HEK293T (cell line): Measurements from ENCODE around the gene KCNQ1.

ENCODE experiments used
- CTCF ChIA-PET: fragments of 350-600 bp; formaldehyde crosslinking; extraction: SDS; loops from one replicate; lab custom pipeline; 2021; ENCODE audit warnings: antibody characterized with exemption, inconsistent platforms; lab: Yijun Ruan, JAX
- POLR2A ChIA-PET: fragments of 350-600 bp; formaldehyde crosslinking; extraction: SDS; loops from one replicate; lab custom pipeline; 2020; ENCODE audit warnings: antibody characterized with exemption, inconsistent platforms; lab: Yijun Ruan, JAX
- DNase-seq: peaks from one replicate; pipeline ENCODE4 v3.0.0; 2012; ENCODE audit warnings: mixed read lengths; ENCODE audit errors: extremely low spot score
- ARNT ChIP-seq: fragments of 450-650 bp; IDR thresholded peaks from 2 replicates; pipeline ENCODE4 v1.6.1; 2017; ENCODE audit warnings: mild to moderate bottlenecking
- BHLHE40 ChIP-seq: fragments of 450-650 bp; IDR thresholded peaks from 2 replicates; pipeline ENCODE4 v1.6.1; 2016; ENCODE audit warnings: mild to moderate bottlenecking, moderate library complexity, borderline replicate concordance
- CTBP1 ChIP-seq: fragments of 450-650 bp; IDR thresholded peaks from 2 replicates; pipeline ENCODE4 v1.6.1; 2016; ENCODE audit warnings: borderline replicate concordance
- ELF4 ChIP-seq: fragments of 450-650 bp; IDR thresholded peaks from 2 replicates; pipeline ENCODE4 v1.6.1; 2017; ENCODE audit warnings: antibody characterized with exemption
- FOXA1 ChIP-seq: fragments of 450-650 bp; IDR thresholded peaks from 2 replicates; pipeline ENCODE4 v1.6.1; 2016; ENCODE audit warnings: mild to moderate bottlenecking
- FOXK2 ChIP-seq: fragments of 450-650 bp; IDR thresholded peaks from 2 replicates; pipeline ENCODE4 v1.6.1; 2016; ENCODE audit warnings: mild to moderate bottlenecking
- FOXM1 ChIP-seq: fragments of 450-650 bp; IDR thresholded peaks from 2 replicates; pipeline ENCODE4 v1.6.1; 2017; ENCODE audit warnings: mild to moderate bottlenecking, borderline replicate concordance
- HDGF ChIP-seq: fragments of 450-650 bp; IDR thresholded peaks from 2 replicates; pipeline ENCODE4 v1.6.1; 2017; ENCODE audit warnings: antibody characterized with exemption, borderline replicate concordance
- L3MBTL2 ChIP-seq: fragments of 450-650 bp; conservative IDR thresholded peaks from 2 replicates; pipeline ENCODE4 v1.6.1; 2016; ENCODE audit warnings: mild to moderate bottlenecking
- LEF1 ChIP-seq: fragments of 450-650 bp; IDR thresholded peaks from 2 replicates; pipeline ENCODE4 v1.6.1; 2017; ENCODE audit warnings: mild to moderate bottlenecking, borderline replicate concordance
- NFRKB ChIP-seq: fragments of 450-650 bp; IDR thresholded peaks from 2 replicates; pipeline ENCODE4 v1.6.1; 2016; ENCODE audit warnings: mild to moderate bottlenecking, moderate library complexity
- PKNOX1 ChIP-seq: fragments of 450-650 bp; IDR thresholded peaks from 2 replicates; pipeline ENCODE4 v1.6.1; 2016
- SP1 ChIP-seq: fragments of 450-650 bp; IDR thresholded peaks from 2 replicates; pipeline ENCODE4 v1.6.1; 2017
- SUZ12 ChIP-seq: fragments of 450-650 bp; IDR thresholded peaks from 2 replicates; pipeline ENCODE4 v1.6.1; 2016; ENCODE audit warnings: mild to moderate bottlenecking
- TARDBP ChIP-seq: fragments of 450-650 bp; IDR thresholded peaks from 2 replicates; pipeline ENCODE4 v1.6.1; 2016
- ZNF384 ChIP-seq: fragments of 450-650 bp; IDR thresholded peaks from 2 replicates; pipeline ENCODE4 v1.6.1; 2016

KCNQ1 gene

GRCh38 chr11:2694995-2695939 is 250.5 kb downstream of the KCNQ1 start:
- no peak for DNase-seq
- POLR2A ChIA-PET = no interaction called here
- TF ChIP-seq FOXK2 (no peak), FOXM1 (no peak), PKNOX1 (no peak), ZNF384 (no peak), TARDBP (no peak), BHLHE40 (no peak)
- CTCF ChIA-PET = no interaction called here

- CTCF ChIA-PET = no interaction called here
- POLR2A ChIA-PET = interaction anchor here (0.8 kb wide), 1 partner anchor 191 kb away, joined by 3 read pairs; no protein-coding TSS in a partner anchor
- no peak for DNase-seq
- TF ChIP-seq ZNF384 (no peak), FOXM1 (no peak), FOXA1 (no peak), L3MBTL2 (no peak), ARNT (no peak), NFRKB (no peak), TARDBP (no peak), LEF1 (no peak), SUZ12 (no peak), FOXK2 (no peak)
Measured at GRCh38 chr11:2696455-2696854, 251.6 kb downstream of the KCNQ1 start.

- POLR2A ChIA-PET = no interaction called here
- no peak for DNase-seq
- CTCF ChIA-PET = no interaction called here
- no peak for TF ChIP-seq HDGF
- no peak for TF ChIP-seq ARNT
- TF ChIP-seq CTBP1 = no peak
Measured at GRCh38 chr11:2697866-2698265, 253.1 kb downstream of the KCNQ1 start.

GRCh38 chr11:2698386-2699184 is 253.8 kb downstream of the KCNQ1 start:
- ChIA-PET CTCF (no interaction called here), POLR2A (no interaction called here)
- no peak for TF ChIP-seq FOXA1
- TF ChIP-seq L3MBTL2 = 0 out of 2 replicates have a peak, but pooled peaks have one; percentile 33
- no peak for DNase-seq

- DNase-seq = peak; percentile 22
- CTCF ChIA-PET = no interaction called here
Measured at GRCh38 chr11:2699185-2699530, 254.3 kb downstream of the KCNQ1 start.

GRCh38 chr11:2699531-2700414 is 255.0 kb downstream of the KCNQ1 start, which contains the start of gene KCNQ1OT1:
TSS of gene KCNQ1OT1 (minus strand) at chr11:2699994.
- DNase-seq = peak; percentile 93
- TF ChIP-seq HDGF (0 out of 2 replicates have a peak, but pooled peaks have one; percentile 38), L3MBTL2 (peak; percentile 65), PKNOX1 (peak; percentile 21; the same call in 1 of the 2 replicates), LEF1 (no peak), ELF4 (peak; percentile 68), ARNT (no peak)
- ChIA-PET POLR2A (interaction anchor here (0.6 to 1.4 kb wide), 10 partner anchors 8 to 188 kb away, joined by 3 to 7 read pairs (median 3); partner anchors contain the start of gene CDKN1C), CTCF (interaction anchor here (0.7 to 0.9 kb wide), 2 partner anchors 167 to 188 kb away, joined by 4 to 5 read pairs; no protein-coding TSS in a partner anchor)

More at GRCh38 chr11:2699185-2699530, 254.3 kb downstream of the KCNQ1 start:
- TF ChIP-seq LEF1 (no peak), ARNT (no peak), BHLHE40 (no peak), SP1 (no peak), PKNOX1 (no peak), FOXK2 (no peak), L3MBTL2 (no peak; the same call in 1 of the 2 replicates)
- POLR2A ChIA-PET = interaction anchor here (1.0 to 1.4 kb wide), 4 partner anchors 14 to 28 kb away, joined by 3 to 5 read pairs (median 3); no protein-coding TSS in a partner anchor
